ENCODE measurements around the gene ZRANB3.
"Not testable (repeated sequence)": the region's sequence is repeated elsewhere in the genome, so short reads cannot be mapped to it uniquely, and the experiment has no call there.

Gene ZRANB3

GRCh38 chr2:135456431-135456830 lies 74.6 kb downstream of the ZRANB3 start:
- Histone ChIP-seq H3K36me3 (ENCODE audit: control insufficient read depth, insufficient read depth, low read length) (no peaks in the 10 kb centered on the region), H3K27me3 (replicated peaks; ENCODE audit: control insufficient read depth, insufficient read depth, low read length) (no peaks in the 10 kb centered on the region), H3K4me3 (replicated peaks; ENCODE audit: low read depth, low read length) (no peak overlapping the region)
- TF ChIP-seq, protein P1, sequence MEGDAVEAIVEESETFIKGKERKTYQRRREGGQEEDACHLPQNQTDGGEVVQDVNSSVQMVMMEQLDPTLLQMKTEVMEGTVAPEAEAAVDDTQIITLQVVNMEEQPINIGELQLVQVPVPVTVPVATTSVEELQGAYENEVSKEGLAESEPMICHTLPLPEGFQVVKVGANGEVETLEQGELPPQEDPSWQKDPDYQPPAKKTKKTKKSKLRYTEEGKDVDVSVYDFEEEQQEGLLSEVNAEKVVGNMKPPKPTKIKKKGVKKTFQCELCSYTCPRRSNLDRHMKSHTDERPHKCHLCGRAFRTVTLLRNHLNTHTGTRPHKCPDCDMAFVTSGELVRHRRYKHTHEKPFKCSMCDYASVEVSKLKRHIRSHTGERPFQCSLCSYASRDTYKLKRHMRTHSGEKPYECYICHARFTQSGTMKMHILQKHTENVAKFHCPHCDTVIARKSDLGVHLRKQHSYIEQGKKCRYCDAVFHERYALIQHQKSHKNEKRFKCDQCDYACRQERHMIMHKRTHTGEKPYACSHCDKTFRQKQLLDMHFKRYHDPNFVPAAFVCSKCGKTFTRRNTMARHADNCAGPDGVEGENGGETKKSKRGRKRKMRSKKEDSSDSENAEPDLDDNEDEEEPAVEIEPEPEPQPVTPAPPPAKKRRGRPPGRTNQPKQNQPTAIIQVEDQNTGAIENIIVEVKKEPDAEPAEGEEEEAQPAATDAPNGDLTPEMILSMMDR (IDR thresholded peaks at IDR 0.05; ENCODE audit: insufficient read depth, low read length, poor library complexity, severe bottlenecking) = no peak
- DNase-seq (ENCODE audit: extremely low read depth, insufficient read length) = no peak

- Histone ChIP-seq H3K4me3 (replicated peaks; ENCODE audit: low read depth, low read length) (no peak overlapping the region), H3K27me3 (replicated peaks; ENCODE audit: control insufficient read depth, insufficient read depth, low read length) (no peaks in the 10 kb centered on the region), H3K36me3 (ENCODE audit: control insufficient read depth, insufficient read depth, low read length) (no peaks in the 10 kb centered on the region)
- TF ChIP-seq, protein P1 (IDR thresholded peaks at IDR 0.05; ENCODE audit: insufficient read depth, low read length, poor library complexity, severe bottlenecking) = no peak
- DNase-seq (ENCODE audit: extremely low read depth, insufficient read length) = no peak
These were observed 76.4 kb downstream of the ZRANB3 start for GRCh38 chr2:135454608-135455007.

DNA sequence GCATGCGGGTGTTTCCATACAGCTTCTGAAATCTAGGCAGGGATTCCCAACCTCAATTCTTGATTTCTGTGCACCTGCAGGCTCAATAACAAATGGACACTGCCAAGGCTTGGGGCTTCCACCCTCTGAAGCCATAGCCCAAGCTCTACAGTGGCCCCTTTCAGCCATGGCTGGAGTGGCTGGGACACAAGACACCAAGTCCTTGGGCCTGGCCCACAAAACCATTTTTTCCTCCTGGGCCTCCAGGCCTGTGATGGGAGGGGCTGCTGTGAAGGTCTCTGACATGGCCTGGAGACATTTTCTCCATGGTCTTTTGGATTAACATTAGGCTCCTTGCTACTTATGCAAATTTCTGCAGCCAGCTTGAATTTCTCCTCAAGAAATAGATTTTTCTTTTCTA lies 78.0 kb downstream of the ZRANB3 start:
- not testable (repeated sequence) for DNase-seq (ENCODE audit: extremely low read depth, insufficient read length); H3K36me3 ChIP-seq (ENCODE audit: control insufficient read depth, insufficient read depth, low read length)

DNA sequence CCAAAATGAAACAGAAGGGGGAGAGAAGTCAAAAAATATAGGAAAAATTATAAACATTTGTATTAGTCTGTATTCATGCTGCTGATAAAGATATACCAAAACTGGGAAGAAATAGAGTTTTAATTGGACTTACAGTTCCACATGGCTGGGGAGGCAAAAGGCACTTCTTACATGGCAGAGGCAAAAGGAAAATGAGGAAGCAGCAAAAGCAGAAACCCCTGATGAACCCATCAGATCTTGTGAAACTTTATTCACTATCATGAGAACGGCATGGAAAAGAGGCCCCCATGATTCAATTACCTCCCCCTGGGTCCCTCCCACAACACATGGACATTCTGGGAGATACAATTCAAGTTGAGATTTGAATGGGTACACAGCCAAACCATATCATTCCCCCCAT lies 79.1 kb downstream of the ZRANB3 start:
- TF ChIP-seq, protein P1 (IDR thresholded peaks at IDR 0.05; ENCODE audit: insufficient read depth, low read length, poor library complexity, severe bottlenecking) = no peak
- Histone ChIP-seq H3K36me3 (ENCODE audit: control insufficient read depth, insufficient read depth, low read length) (no peaks in the 10 kb centered on the region), H3K27me3 (replicated peaks; ENCODE audit: control insufficient read depth, insufficient read depth, low read length) (no peaks in the 10 kb centered on the region), H3K4me3 (replicated peaks; ENCODE audit: low read depth, low read length) (no peak overlapping the region)
- no peak for DNase-seq (ENCODE audit: extremely low read depth, insufficient read length)

More for the DNA sequence above, 78.0 kb downstream of the ZRANB3 start:
- not testable (repeated sequence) for H3K4me3 ChIP-seq (replicated peaks; ENCODE audit: low read depth, low read length); H3K27me3 ChIP-seq (replicated peaks; ENCODE audit: control insufficient read depth, insufficient read depth, low read length)

- not testable (repeated sequence) for DNase-seq (ENCODE audit: extremely low read depth, insufficient read length); H3K27me3 ChIP-seq (replicated peaks; ENCODE audit: control insufficient read depth, insufficient read depth, low read length); H3K4me3 ChIP-seq (replicated peaks; ENCODE audit: low read depth, low read length); H3K36me3 ChIP-seq (ENCODE audit: control insufficient read depth, insufficient read depth, low read length)
These were observed 88.0 kb downstream of the ZRANB3 start for GRCh38 chr2:135443013-135443412.

DNA sequence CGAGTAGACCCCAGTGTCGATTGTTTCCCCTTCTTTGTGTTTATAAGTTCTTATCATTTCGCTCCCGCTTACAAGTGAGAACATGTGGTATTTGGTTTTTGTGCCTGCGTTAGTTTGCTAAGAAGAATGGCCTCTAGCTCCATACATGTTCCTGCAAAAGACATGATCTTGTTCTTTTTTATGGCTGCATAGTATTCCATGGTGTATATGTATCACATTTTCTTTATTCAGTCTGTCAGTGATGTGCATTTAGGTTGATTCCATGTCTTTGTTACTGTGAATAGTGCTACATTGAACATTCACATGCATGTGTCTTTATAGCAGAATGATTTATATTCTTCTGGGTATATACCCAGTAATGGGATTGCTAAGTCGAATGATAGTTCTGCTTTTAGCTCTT lies 95.9 kb downstream of the ZRANB3 start:
- not testable (repeated sequence) for H3K4me3 ChIP-seq (replicated peaks; ENCODE audit: low read depth, low read length); H3K27me3 ChIP-seq (replicated peaks; ENCODE audit: control insufficient read depth, insufficient read depth, low read length); DNase-seq (ENCODE audit: extremely low read depth, insufficient read length); H3K36me3 ChIP-seq (ENCODE audit: control insufficient read depth, insufficient read depth, low read length)

DNA sequence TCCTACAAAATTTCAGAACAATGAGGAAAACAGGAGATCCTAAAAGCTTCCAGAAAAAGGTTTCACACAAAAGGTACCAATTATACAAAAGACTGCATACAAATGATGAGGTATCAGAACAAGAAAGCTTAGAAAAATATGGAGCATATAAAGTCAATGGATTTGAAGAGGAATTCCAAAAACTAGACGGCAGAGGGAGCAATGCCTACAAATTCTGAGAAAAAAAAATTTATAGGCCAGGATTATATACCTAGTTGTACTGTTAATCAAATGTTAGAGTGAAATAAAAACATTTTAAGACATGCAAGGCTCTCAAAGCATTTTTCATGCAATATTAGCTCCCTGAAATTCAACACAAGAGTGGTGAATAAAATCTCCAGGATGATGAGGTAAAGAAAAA lies 106.2 kb downstream of the ZRANB3 start:
- TF ChIP-seq, protein P1 (IDR thresholded peaks at IDR 0.05; ENCODE audit: insufficient read depth, low read length, poor library complexity, severe bottlenecking) = no peak
- no peaks in the 10 kb centered on the region for H3K27me3 ChIP-seq (replicated peaks; ENCODE audit: control insufficient read depth, insufficient read depth, low read length)
- no peak overlapping the region for H3K4me3 ChIP-seq (replicated peaks; ENCODE audit: low read depth, low read length)
- DNase-seq (ENCODE audit: extremely low read depth, insufficient read length) = no peak
- H3K36me3 ChIP-seq (ENCODE audit: control insufficient read depth, insufficient read depth, low read length) = no peaks in the 10 kb centered on the region

Measured in GM06990 (cell line).